Fibroblast of skin of right quadriceps (primary cell): Measurements from ENCODE around the gene ERFE.

Experiments used
- DNase-seq: peaks from one replicate; pipeline ENCODE4 v3.0.0-alpha.2; 2013

ERFE gene

DNA sequence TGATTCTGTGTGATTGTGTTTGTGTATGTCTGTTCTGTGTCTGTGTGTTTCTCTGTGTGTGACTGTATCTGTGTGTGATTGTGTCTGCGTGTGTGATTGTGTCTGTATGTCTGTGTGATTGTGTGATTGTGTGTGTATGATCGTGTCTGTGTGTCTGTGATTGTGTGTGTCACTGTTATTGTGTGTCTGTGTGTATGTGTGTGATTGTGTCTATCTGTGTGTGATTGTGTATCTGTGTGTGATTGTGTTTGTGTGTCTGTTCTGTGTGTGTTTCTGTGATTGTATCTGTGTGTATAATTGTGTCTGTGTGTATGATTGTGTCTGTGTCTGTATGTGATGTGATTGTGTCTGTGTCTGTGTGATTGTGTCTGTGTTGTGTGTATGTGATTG is 32.0 kb upstream of the ERFE start:
- DNase-seq, result no peak

DNA sequence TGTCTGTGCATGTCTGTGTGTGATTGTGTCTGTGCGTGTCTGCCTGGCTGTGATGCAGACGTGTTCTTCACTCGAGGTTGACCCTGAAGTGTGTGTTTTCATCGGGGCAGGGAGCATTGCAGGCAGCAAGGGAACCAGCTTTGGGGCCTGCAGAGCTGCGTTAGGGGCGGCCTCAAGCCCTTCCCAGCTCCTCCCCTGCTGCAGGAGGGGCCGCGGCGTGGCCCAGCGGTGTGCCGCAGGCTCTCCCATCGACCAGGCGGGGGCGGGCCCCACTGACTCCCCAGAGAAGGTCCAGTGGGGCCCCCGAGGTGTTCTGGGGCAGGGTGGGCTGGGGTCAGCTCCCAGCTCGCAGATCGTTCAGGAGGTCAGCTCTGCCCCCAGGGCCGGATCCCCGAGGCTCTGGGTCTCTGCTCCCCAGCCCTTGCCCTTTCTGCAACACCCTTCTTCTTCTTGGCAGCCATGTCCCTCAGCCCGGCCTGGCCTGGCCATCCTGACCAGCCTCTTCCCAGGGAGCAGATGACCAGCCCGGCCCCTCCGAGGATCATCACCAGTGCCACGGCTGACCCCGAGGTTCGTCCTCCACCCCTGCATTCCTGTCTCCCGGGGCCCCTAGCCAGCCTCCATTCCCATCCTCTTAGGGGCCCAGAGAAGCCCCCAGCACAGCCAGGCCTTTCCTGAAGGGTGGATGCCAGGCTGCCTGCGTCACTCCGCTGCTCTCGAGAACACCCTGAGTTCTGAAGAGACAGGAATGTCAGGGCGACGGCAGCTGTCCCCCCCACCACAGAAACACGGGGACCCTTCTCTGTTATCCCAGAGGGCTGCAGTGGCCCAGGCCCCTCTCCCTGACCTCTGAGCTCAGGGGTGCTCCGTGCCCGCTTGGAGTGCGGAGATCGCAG is 31.4 kb upstream of the ERFE start:
- DNase-seq, result peak; percentile 76

DNA sequence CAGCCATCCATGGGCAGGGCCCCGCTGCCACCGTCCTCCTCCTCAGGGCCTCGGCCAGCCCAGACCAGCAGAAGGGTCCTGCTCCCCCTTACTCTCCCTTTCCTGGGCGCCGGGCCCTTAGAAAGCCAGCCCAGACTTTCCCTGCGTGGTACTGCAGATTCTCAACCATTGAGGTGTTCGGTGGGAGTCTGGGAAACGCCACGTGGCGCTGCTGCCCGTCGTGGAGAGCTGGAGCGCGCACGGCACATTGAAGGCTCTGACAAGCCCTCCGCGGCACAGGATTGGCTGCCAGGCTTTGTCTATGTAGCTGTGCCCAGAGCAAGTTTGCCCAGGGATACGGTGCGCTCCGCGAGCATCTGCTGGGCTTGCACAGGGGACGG is 30.7 kb upstream of the ERFE start:
- DNase-seq, result no peak

DNA sequence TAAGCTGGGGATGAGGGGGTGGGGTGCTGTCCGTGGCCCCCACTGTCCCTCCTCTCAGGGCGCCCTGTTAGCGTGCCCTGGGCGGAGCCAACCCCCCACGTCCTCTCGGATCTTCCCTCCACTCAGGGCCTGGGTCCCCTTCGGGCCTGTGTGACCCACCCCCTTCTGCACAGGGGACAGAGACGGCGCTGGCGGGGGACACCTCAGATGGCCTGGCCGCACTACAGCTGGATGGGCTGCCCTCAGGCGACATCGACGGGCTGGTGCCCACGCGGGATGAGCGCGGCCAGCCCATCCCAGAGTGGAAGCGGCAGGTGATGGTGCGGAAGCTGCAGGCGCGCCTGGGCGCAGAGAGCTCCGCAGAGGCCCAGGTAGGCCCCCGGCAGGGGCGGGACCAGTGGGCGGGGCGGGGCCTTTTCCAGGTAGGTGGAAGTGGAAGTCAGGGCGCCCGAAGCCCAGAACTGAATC is 30.2 kb upstream of the ERFE start:
- DNase-seq, result no peak

GRCh38 chr2:238129166-238130010 is 29.4 kb upstream of the ERFE start:
- no peak for DNase-seq

GRCh38 chr2:238130111-238130695 is 28.6 kb upstream of the ERFE start:
- DNase-seq, result no peak

- no peak for DNase-seq
Measured at GRCh38 chr2:238130696-238131628, 27.8 kb upstream of the ERFE start.

DNA sequence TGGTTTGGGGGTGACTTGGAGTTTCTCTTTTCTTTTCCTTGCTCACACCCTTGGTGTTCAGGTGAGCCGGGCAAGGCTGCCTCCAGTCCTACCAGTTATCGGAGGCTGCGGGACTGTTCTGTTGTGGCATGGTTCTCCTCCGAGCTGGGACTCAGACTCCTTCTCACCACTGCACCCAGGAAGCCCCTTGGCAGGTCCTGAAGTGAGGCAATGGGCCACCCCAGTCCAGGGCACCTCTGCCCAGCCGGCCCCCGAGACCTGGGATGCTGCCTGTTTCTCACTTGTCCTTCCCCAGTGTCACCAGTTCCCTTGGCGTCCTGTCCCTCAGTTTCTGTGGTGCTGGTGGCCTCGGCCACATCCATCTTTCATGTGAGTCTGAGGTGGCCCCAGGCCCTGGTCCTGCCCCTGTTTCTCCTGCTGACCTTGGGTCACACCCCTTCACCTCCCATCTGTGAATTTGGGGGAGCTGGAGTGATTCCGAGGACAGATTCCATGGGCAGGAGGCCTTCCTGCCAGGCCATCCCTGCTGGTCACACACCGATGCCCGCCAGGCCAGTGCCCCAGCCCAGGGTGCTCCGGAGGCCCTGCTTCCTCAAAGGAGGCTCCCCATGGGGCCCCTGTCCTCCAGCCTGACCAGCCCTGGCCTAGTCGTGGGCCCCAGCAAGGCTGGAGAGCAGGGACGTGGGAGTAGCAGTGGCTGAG is 26.9 kb upstream of the ERFE start:
- DNase-seq, result no peak

DNA sequence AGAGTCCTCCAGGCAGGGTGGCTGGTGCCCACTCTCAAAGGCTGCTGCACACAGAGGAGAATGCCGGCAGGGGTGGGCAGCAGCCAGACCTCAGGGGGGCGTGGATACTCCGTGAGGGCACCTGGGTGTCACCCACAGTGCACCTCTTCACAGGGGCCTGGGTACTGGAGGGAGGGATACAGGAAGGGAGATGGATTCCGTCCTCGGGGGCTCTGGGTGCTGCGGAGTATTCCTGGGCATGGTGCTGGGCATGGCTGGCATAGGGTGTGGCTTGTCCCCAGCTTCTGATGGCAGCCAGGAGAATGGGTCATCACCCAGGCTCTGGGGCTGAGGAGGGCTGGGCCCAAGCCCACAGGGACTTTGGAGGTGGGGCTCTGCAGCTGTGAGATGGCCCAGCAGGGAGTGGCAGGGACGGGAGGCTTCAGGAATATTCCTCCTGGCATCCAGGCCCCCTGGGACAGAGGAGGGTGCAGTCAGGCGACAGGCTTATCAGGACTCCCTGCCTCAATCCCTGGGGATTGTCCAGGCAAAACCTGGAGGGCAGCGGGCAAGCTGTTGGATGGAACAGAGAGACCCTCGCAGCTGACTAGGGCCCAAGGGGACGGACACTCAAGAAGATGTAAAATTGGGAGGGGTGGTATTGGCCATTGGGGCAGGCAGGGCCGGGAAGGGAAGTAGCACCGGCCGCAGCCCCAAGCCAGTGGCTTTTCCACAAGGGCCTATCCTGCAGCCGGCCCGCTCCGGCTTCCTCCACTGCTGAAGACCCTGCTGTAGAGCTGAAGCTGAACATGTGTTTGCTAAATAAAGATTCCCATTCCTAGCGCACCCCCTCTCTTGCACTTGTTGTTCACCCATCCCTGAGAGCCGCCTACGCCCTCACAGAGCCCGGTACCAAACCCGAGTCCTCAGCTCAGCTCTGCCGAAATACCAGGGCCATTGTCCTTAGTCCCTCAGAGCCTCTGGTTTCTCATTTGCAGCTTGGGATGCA is 26.0 kb upstream of the ERFE start:
- no peak for DNase-seq

- DNase-seq, result no peak
Measured at GRCh38 chr2:238133499-238134392, 25.0 kb upstream of the ERFE start.

- no peak for DNase-seq
Measured at GRCh38 chr2:238134393-238134785, 24.4 kb upstream of the ERFE start.

GRCh38 chr2:238135601-238136150 is 23.1 kb upstream of the ERFE start:
- DNase-seq, result no peak

DNA sequence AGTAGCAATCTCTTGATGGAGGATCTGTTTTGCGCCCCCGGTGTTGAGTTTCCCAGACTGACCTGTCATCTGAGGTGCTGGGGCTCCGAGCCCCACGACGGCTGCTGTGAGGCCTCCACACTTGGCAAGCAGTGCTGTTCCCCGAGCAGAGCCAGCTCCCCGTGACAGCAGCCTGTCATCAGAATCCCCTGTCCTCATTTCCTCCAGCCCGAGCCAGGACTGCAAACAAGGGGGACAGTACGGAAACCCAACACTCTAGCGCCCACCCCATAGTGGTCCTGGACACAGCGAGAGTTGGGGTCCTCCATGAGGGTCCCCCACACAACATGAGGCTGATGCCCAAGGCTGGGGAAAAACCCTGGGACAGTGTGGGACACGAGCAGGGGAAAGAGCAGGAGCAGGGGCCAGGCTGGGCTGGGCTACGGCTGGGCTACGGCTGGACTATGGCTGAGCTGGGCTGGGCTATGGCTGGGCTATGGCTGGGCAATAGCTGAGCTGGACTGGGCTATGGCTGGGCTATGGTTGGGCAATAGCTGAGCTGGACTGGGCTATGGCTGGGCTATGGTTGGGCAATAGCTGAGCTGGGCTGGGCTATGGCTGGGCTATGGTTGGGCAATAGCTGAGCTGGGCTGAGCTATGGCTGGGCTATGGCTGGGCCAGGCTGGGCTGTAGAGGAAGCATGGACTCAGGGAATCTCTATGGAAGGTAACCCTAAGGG is 21.8 kb upstream of the ERFE start:
- DNase-seq, result peak; percentile 40

DNA sequence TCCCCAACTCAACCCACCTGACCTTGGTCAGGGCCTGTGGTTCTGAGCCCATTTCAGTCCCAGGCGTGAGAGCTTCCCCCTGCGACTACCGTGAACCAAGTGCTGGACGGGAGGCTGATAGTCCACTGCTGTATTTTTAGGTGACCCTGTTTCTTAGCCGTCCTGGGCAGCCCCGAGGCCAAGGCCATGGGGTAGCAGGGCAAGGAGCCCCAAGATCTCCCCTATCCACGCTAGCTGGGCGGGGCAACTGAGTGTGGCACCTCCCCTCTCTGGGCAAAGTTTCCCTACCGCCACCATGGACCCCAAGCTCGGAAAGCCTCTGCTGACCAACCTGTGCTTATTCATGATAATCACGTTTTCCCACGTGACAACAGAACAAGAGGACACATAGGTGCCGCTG is 20.9 kb upstream of the ERFE start:
- DNase-seq, result no peak

DNA sequence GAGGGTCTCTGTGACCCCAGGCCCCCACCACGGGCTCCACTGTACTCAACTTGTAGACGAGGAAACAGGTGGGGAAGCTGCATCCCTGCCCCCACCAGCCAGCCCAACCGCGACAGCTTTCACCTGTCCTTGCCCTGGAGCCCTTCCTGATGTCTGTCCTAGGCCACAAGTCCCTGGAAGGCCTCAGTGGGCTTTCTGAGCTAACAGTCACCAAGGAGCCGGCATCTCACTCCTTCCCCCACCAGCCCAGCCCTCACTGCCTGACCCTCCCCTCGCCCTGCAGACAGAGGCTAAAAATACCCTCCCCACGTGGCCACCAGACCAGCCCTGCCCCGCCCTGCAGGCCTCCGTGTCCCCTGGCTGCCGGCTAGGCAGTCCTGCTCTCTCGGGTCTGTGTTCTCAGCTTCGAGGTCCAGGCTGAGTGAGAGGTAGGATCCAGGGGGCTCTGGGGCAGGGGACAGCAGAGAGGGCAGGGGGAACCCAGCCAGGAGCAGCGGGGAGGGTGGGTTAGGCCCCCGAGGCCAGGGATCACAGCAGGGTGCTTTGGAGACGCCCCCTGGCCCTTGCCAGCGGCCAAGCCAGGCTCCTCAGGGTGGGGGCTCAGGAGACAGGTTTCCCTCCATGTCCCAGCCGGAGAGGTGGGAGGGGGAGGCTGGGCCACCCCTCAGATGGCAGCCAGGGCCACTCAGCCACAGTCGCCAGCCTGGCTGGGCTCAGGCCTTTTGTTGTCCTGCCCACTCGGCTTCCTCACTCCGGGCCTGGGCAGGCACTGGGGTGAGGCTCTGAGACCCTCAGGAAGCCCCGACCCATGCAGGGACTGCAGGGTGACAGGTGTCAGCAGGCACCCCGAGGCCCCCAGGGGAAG is 20.2 kb upstream of the ERFE start, which contains the start of gene KLHL30:
KLHL30 (plus strand) TSS at position 338 of the 865 bp plus-strand sequence. CDS start 2,087 bp downstream, outside the sequence.
- no peak for DNase-seq

- no peak for DNase-seq
Measured at GRCh38 chr2:238139196-238140039, 19.4 kb upstream of the ERFE start.
